Calu3 (cell line): Measurements from ENCODE around the gene SH2D5. TPM values are rescaled to one million over a fixed set of nuclear protein-coding genes. Genes with fewer than 3 reads are reported as not detected.

Experiments
- BruUV-seq: library from RNA; stranded (reverse); fragments of 400-500 nt; replicated peaks from 2 replicates; lab custom pipeline; 2021; lab: Mats Ljungman, UMichigan
- CTCF ChIA-PET: fragments of 300-600 bp; sonication (Branson Sonifier 250); formaldehyde crosslinking; loops from one replicate; lab custom pipeline; 2022; ENCODE audit warnings: antibody characterized with exemption; lab: Charles Lee
- DNase-seq: peaks from one replicate; pipeline ENCODE4 v3.0.0; 2022
- H3K27ac Mint-ChIP-seq: one replicate; pipeline ENCODE4 v1.8.0; 2022; ENCODE audit warnings: mixed read lengths; ENCODE audit not compliant: unreplicated experiment
- H3K27me3 Mint-ChIP-seq: one replicate; pipeline ENCODE4 v1.8.0; 2022; ENCODE audit warnings: mixed read lengths; ENCODE audit not compliant: unreplicated experiment
- H3K36me3 Mint-ChIP-seq: one replicate; pipeline ENCODE4 v1.8.0; 2022; ENCODE audit warnings: mild to moderate bottlenecking, moderate library complexity, mixed read lengths; ENCODE audit not compliant: insufficient read depth, unreplicated experiment
- H3K4me1 Mint-ChIP-seq: one replicate; pipeline ENCODE4 v1.8.0; 2022; ENCODE audit warnings: mild to moderate bottlenecking, low read depth, mixed read lengths; ENCODE audit not compliant: unreplicated experiment
- H3K4me3 Mint-ChIP-seq: one replicate; pipeline ENCODE4 v1.8.0; 2022; ENCODE audit warnings: mild to moderate bottlenecking, low read depth, moderate library complexity, mixed read lengths; ENCODE audit not compliant: unreplicated experiment
- H3K9me3 Mint-ChIP-seq: one replicate; pipeline ENCODE4 v1.8.0; 2022; ENCODE audit warnings: low read depth, mixed read lengths; ENCODE audit not compliant: unreplicated experiment
- intact Hi-C: fragments of 100-400 bp; cut with micrococcal nuclease; formaldehyde crosslinking; loops from one replicate; pipeline ENCODE4 v1.10.0; 2022; ENCODE audit not compliant: unreplicated experiment
- total RNA-seq: library from RNA; stranded (reverse); gene quantifications from 2 replicates; pipeline ENCODE4 v1.2.3, GENCODE V29; 2022
- TF ChIP-seq, protein P1 (sequence below): fragments of 200-600 bp; IDR thresholded peaks from one replicate; pipeline ENCODE4 v1.8.0; 2022; ENCODE audit warnings: antibody characterized with exemption; ENCODE audit not compliant: unreplicated experiment

SH2D5 gene
- total RNA-seq, 1 experiment from 2014 or later, result 2.7 TPM

DNA sequence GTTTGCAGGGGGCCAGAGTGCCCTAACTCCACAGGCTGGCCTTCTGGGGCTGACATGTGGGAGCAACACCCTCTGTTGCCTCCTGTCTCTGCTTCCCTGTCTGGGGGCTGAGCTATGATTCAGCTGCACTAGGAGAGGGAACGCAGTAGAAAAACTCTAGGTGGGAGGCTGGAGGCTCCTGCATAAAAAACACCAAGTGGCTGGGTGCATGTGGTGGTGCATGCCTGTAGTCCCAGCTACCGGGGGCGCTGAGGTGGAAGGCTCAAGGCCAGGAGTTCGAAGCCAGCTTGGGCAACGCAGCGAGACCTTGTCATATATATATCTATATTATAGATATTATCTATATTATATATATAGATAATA, 20.3 kb downstream of the SH2D5 start:
- intact Hi-C loops, result no loop called here
- CTCF ChIA-PET, result no interaction called here
- DNase-seq, result no peak

DNA sequence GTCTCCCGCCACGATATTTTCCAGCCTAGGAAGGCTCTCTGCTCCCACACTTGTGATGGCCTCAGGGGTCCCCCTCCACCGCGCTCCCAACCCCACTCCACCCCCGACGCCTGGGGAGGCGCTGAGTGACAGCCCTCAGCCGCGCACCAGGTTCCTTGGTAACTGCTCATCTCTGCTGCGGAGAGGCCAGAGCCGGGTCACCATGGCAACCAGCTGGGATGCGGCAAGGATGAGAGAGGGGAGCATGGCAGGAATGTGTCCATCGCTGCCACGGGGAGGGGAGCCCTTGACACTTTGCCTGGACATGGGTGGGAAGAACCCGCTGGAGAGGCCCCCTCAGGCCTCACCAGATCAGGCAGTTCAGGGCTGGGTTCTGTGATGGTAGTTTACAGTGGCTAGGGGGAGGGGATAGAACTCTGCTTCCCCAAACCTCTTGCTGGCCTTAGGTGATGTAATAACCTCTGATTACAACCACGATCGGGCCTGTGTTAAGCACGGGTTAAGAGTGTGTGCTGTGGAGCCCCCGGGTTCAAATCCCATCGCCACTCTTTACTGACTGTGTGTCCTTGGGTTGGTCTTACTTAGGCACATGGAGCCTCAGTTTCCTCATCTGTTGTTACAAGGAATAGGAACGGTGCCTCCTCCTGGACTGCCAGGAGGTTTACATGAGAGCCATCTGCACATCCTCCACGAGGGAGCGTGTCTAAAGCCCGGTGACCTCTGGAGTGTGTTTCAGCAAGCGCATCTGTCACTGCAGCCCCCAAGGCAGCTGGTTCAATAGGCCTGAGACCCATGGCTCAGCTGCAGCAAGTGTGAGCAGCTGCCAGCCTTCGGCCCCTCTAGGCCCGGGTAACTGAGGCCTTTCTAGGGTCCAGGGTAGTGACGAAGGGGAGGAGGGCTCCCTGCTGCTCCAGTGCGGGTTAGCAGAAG, 21.0 kb downstream of the SH2D5 start:
- no TSS peak for BruUV-seq
- peaks cover 9% of the 10 kb centered on the region for H3K27me3 Mint-ChIP-seq

More for the DNA sequence above, 20.3 kb downstream of the SH2D5 start:
- BruUV-seq, result no TSS peak
- TF ChIP-seq, protein P1, sequence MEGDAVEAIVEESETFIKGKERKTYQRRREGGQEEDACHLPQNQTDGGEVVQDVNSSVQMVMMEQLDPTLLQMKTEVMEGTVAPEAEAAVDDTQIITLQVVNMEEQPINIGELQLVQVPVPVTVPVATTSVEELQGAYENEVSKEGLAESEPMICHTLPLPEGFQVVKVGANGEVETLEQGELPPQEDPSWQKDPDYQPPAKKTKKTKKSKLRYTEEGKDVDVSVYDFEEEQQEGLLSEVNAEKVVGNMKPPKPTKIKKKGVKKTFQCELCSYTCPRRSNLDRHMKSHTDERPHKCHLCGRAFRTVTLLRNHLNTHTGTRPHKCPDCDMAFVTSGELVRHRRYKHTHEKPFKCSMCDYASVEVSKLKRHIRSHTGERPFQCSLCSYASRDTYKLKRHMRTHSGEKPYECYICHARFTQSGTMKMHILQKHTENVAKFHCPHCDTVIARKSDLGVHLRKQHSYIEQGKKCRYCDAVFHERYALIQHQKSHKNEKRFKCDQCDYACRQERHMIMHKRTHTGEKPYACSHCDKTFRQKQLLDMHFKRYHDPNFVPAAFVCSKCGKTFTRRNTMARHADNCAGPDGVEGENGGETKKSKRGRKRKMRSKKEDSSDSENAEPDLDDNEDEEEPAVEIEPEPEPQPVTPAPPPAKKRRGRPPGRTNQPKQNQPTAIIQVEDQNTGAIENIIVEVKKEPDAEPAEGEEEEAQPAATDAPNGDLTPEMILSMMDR, result no peak
- Mint-ChIP-seq H3K27me3 (peaks cover 13% of the 10 kb centered on the region), H3K27ac (no peak overlapping the region), H3K4me3 (no peak overlapping the region), H3K36me3 (peaks cover 11% of the 10 kb centered on the region), H3K9me3 (no peaks in the 10 kb centered on the region), H3K4me1 (peaks cover 10% of the 10 kb centered on the region)

DNA sequence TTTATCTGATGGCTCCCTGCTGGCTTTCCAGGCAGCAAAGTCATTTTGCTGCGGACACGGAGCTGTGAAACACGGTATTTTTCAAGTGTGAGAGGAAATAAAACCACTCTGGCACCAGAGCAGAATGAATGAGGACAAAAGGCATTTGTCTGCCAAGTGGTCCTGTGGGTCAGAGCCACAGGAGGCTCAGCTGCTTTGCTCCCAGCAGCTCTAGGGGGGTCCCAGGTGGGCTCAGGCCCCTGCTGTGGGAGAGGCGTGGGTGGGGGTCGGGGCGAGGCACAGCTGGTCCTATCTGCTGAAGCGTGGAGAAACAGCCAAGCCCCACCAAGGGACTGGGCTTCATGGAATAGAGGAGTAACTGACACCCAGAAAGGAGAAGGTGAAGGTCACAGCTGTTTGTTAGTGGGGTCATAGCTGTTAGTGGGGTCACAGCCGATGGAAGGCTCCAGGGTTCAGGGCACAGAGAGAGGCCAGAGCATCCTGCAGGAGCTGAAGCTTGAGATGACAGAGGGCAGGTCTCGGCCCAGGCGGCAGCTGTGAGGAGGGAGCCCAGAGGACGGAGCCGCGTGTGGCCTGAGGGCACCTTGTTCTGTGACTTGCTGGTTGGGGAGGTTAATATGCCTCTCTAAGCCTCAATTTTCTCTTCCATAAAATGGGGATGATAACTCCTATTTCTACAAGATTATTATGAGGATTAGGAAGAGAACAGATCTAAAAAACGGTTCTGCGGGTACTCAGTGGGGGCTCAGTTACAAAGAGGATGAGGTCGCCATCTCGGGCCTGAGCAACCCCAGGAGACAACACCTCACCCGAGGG, 21.8 kb downstream of the SH2D5 start:
- CTCF ChIA-PET, result interaction anchor here (1.4 kb wide), 1 partner anchor 14 kb away, joined by 4 read pairs; no protein-coding TSS in a partner anchor
- intact Hi-C loops, result no loop called here
- no peaks in the 10 kb centered on the region for H3K36me3 Mint-ChIP-seq
- H3K4me3 Mint-ChIP-seq, result no peak overlapping the region
- DNase-seq, result no peak
- H3K9me3 Mint-ChIP-seq, result no peaks in the 10 kb centered on the region
- H3K27me3 Mint-ChIP-seq, result peaks cover under 1% of the 10 kb centered on the region
- H3K4me1 Mint-ChIP-seq, result no peaks in the 10 kb centered on the region
- BruUV-seq, result no TSS peak
- TF ChIP-seq, protein P1, result no peak
- H3K27ac Mint-ChIP-seq, result no peak overlapping the region

More for the DNA sequence above, 21.0 kb downstream of the SH2D5 start:
- H3K4me3 Mint-ChIP-seq, result no peak overlapping the region
- CTCF ChIA-PET, result interaction anchor here (1.4 kb wide), 1 partner anchor 15 kb away, joined by 4 read pairs; no protein-coding TSS in a partner anchor
- H3K27ac Mint-ChIP-seq, result no peak overlapping the region
- no peaks in the 10 kb centered on the region for H3K9me3 Mint-ChIP-seq
- no peak for DNase-seq
- H3K36me3 Mint-ChIP-seq, result peaks cover 6% of the 10 kb centered on the region
- TF ChIP-seq, protein P1, result no peak
- peaks cover 7% of the 10 kb centered on the region for H3K4me1 Mint-ChIP-seq
- intact Hi-C loops, result no loop called here

DNA sequence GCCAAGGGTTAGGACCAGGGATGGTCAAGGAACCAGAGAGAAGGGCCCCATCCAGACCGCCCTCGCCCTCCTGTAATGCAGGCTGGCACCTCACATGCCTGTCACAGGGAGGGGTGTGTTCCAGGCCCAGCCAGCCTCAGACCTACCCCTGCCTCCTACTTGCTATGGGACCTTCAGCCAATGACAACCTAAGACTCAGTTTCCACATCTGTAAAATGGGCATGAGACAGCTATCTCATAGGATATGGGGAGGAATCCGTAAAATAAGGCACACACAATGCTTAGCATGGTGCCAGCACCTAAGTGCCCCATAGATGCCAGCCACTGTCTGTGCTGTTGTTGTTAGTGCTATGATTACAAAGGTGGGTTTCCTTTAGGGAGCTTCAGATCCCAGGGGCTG, 22.6 kb downstream of the SH2D5 start:
- Mint-ChIP-seq H3K4me1 (no peaks in the 10 kb centered on the region), H3K9me3 (no peaks in the 10 kb centered on the region)
- no TSS peak for BruUV-seq

More for the DNA sequence above, 22.6 kb downstream of the SH2D5 start:
- H3K36me3 Mint-ChIP-seq, result no peaks in the 10 kb centered on the region
- no peak overlapping the region for H3K4me3 Mint-ChIP-seq
- TF ChIP-seq, protein P1, result no peak
- no peaks in the 10 kb centered on the region for H3K27me3 Mint-ChIP-seq
- CTCF ChIA-PET, result interaction anchor here (1.4 kb wide), 1 partner anchor 13 kb away, joined by 4 read pairs; no protein-coding TSS in a partner anchor
- no peak for DNase-seq
- intact Hi-C loops, result no loop called here
- H3K27ac Mint-ChIP-seq, result no peak overlapping the region
